Measurements from ENCODE around the gene GEN1.

DNA sequence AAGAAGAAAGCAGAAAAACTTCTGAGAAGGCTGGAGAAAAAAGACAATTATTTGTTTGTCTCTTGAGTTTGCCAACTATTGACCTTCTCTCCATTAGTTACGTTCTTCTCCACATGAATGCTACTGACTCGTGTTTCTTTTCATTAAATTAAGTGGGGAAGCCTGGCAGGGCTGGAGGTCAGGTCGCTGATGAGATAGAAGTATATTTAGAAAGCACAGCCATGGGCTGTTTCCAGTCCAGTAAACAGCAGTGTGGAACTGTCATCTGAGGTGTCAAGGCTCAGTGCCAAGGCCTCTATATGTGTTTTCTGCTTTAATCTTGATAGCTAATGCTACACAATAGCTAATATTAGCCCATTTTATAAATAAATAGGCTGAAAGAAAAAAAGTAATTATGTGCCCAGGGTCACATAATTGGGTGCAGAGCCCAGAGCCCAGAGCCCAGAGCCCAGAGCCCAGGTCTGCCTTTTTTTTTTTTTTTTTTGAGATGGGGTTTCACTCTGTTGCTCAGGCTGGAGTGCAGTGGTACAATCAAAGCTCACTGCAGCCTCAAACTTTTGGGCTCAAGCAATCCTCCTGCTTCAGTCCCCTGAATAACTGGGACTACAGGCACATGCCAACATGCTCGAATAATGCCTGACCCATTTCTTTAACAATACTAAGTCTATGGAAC is 68.6 kb downstream of the GEN1 start:
- TF ChIP-seq, protein P1, sequence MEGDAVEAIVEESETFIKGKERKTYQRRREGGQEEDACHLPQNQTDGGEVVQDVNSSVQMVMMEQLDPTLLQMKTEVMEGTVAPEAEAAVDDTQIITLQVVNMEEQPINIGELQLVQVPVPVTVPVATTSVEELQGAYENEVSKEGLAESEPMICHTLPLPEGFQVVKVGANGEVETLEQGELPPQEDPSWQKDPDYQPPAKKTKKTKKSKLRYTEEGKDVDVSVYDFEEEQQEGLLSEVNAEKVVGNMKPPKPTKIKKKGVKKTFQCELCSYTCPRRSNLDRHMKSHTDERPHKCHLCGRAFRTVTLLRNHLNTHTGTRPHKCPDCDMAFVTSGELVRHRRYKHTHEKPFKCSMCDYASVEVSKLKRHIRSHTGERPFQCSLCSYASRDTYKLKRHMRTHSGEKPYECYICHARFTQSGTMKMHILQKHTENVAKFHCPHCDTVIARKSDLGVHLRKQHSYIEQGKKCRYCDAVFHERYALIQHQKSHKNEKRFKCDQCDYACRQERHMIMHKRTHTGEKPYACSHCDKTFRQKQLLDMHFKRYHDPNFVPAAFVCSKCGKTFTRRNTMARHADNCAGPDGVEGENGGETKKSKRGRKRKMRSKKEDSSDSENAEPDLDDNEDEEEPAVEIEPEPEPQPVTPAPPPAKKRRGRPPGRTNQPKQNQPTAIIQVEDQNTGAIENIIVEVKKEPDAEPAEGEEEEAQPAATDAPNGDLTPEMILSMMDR (conservative IDR thresholded peaks at IDR 0.05; ENCODE audit: low read length), result no peak
- TF ChIP-seq EZH2phosphoT487 (IDR thresholded peaks at IDR 0.05; ENCODE audit: borderline replicate concordance), result no peak
